ENCODE data around the gene CUTA. TPM values are rescaled to one million over a fixed set of nuclear protein-coding genes. Genes with fewer than 3 reads are reported as not detected.

Gene CUTA
- total and polyA plus RNA-seq, 2 donors = 62.5 to 192 TPM

DNA sequence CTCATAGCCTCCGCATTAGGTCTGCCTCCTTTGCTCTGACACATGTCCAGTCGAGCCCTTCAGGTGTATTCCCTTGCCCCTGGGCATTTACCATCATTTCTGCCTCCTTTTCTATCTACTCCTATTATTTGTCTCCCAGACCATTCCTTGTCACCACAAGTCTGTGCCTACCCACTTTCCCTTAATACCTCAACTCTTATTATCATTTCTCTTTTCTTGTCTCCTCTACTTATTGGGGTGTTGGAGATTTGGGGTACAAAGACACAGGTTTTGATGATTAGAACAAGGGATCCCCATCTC, 3.4 kb upstream of the CUTA start:
- H3K27ac ChIP-seq (ENCODE audit: low read depth) = no peak overlapping the region
- peaks cover 3% of the 10 kb centered on the region for H3K4me1 ChIP-seq (ENCODE audit: insufficient read depth)
- WGBS = 78% methylated on average over 2 of the region's 2 CpGs

DNA sequence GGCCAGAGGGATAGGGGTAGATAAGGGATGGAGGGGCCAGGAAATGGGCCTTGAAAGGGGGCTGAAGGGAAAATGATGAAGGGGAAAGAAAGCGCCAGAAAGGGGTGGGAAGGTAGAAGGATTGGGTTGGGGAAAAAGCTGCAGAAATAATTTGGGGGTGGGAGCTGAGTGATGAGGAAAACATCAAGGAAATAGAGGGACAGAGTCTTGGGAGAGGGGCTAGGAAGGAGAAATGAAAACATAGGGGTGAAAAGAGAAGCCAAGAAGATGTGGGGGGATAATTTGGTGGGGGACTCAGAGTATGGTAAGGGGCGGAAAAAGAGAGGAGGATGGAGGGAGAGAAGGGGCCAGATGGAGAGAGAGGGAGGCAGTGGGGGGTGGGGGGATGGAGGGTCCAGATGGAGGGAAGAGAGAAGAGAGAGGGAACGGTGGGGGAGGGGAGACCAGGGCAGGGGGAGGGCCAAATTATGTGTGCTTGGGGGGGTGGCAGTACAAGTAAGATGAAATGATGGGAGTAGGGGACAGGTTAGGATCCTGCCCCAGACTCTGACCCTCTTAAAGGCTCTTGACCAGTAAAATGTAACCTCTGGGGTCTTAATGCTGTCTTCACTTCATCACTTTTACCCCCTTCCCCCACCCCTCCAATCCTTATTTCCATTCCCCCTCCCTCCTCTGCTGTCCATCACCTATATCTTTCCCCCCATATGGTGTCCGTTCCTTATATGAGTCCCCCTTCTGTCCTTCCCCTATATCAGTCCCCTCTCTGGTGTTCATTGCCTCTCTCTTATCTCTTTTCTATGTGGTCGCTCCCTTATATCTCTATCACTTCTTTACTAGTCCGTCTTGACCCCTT, 2.8 kb upstream of the CUTA start:
- WGBS = 45% methylated on average over 6 of the region's 6 CpGs
- Histone ChIP-seq H3K27ac (ENCODE audit: low read depth) (peak overlapping the region; percentile 11), H3K4me1 (ENCODE audit: insufficient read depth) (peaks cover 3% of the 10 kb centered on the region), H3K4me3 (ENCODE audit: low read depth, low read length) (peak overlapping the region; percentile 36), H3K36me3 (ENCODE audit: insufficient read depth) (no peaks in the 10 kb centered on the region)
- DNase-seq (ENCODE audit: extremely low spot score) = no peak

More for the DNA sequence above, 3.4 kb upstream of the CUTA start:
- no peak overlapping the region for H3K4me3 ChIP-seq (ENCODE audit: low read depth, low read length)
- H3K36me3 ChIP-seq (ENCODE audit: insufficient read depth) = no peaks in the 10 kb centered on the region
- no peak for DNase-seq (ENCODE audit: extremely low spot score)

DNA sequence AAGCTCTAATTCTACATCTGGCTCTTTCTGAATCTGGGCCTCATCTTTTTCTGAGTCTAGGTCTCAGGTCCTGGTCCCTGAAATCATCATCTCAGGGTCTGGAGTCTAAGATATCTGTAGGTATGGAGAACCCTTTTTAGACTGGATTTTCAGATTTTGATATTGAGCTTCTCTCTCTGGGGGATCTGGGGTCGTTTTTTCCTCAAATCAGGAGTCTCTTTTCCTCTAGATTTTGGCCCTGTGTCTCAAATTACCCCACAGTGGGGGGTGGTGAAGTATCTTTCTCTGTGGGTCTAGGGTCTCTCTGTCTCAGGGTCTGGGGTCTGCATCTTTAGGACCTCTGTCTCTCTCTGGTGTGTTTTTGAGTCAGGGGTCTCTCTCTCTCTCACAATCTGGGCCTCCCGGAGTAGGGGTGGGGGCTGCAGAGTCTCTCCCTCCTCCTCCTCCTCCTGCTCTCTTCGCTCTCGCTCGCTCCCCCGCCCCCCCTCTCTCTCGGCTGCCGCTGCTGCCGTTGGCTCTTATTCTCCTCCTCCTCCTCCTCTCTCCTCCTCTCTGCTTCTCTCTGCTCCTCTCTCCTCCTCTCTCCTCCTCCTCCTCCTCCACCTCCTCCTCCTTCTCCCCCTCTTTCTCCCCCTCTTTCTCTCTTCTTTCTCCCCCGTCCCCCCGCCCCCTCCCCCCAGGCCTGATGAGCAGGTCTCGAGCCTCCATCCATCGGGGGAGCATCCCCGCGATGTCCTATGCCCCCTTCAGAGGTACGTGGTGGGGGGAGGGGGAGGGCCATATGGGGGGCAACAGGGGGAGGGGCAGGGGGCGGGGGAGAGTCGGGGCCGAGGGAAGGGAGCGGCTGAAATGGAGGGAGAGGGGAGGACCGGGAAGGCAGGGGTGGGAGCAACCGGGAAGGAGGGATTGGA, 1.9 kb upstream of the CUTA start, which contains the start of gene SYNGAP1:
Gene SYNGAP1, plus strand, starts transcription at position 486 of the 911 bp plus-strand sequence. Its CDS starts 200 bp downstream, at position 686.
- Histone ChIP-seq H3K4me1 (ENCODE audit: insufficient read depth) (peaks cover 1% of the 10 kb centered on the region), H3K27ac (ENCODE audit: low read depth) (peak within 1 kb of the TSS; percentile 12)
- WGBS = 3% methylated on average over 21 of the region's 22 CpGs

DNA sequence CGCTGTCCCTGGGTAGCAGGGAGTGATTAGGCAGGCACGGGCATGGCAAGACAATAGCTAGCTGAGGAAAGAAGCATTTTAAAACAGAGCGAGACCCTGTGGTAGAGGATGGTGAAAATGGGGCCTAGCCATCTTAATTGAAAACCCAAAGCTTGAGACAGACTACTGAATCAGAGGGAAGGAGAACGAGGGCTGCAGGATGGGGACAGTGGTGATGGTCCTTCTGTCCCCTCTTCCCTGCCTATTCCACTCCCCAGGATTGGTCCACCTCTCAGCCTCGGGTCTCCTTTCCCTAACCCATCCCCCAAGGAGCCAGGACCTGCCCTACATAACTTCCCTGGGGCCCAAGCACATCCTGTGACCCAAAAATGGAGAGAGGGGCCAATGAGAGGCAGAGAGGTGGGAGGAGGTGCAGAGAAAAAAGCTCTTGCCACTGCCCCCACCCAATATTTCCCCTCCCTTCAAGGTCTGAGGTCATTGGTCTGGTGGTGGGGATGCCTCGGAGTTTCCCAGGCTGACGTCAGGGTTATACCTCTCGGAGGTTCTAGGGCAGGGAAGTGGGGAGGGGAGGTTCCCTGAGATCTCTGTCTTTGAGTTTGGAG, 884 bp upstream of the CUTA start:
- DNase-seq (ENCODE audit: extremely low spot score) = no peak
- peak overlapping the region; percentile 23 for H3K4me3 ChIP-seq (ENCODE audit: low read depth, low read length)
- peak overlapping the region; percentile 81 for H3K27ac ChIP-seq (ENCODE audit: low read depth)
- no peaks in the 10 kb centered on the region for H3K36me3 ChIP-seq (ENCODE audit: insufficient read depth)
- no peaks in the 10 kb centered on the region for H3K4me1 ChIP-seq (ENCODE audit: insufficient read depth)
- WGBS = 36% methylated on average over 8 of the region's 8 CpGs

More for the DNA sequence above, 1.9 kb upstream of the CUTA start, which contains the start of gene SYNGAP1:
- no peak for DNase-seq (ENCODE audit: extremely low spot score)
- peak within 1 kb of the TSS; percentile 36 for H3K4me3 ChIP-seq (ENCODE audit: low read depth, low read length)
- no peaks in the 10 kb centered on the region for H3K36me3 ChIP-seq (ENCODE audit: insufficient read depth)

DNA sequence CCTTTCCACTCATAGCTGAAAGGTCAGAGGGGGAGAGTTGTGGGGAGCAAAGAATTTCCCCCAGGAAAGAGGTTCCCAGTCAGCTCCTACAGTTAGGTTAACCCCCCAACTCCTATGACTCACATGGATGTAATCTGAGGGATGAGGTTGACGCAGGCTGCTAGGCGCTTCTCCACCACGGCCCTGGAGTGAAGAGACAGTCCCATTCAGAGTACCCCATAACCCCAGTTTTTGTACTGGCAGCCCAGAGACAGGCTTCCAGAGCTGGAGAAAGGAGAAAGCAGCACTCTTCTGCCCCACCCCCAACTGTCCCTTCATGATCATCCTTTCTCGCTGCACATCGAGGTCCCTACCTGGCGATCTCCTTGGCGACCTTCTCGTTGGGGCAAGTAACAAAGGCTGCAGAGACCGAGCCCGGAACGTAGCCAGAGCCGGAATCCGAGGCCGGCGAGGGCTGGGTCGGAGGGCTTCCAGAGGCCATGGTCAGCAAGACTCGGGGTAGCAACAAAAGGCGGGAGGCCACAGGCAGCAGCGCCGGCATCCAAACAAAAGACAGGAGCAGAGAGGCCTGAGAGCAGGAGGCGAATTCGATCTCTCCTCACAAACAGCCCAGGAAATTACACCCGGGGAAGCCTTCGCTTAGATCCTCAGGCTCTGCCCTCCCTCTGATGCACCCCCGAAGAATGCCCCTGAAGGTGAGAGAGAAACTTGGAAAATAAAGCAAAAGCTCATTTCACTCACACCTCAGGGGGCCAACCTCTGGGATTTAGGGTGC, 592 bp downstream of the CUTA start:
- 1% methylated on average over 25 of the region's 25 CpGs for WGBS
- H3K4me1 ChIP-seq (ENCODE audit: insufficient read depth) = no peaks in the 10 kb centered on the region
- no peaks in the 10 kb centered on the region for H3K36me3 ChIP-seq (ENCODE audit: insufficient read depth)
- H3K4me3 ChIP-seq (ENCODE audit: low read depth, low read length) = peak overlapping the region; percentile 51
- no peak for DNase-seq (ENCODE audit: extremely low spot score)
- H3K27ac ChIP-seq (ENCODE audit: low read depth) = peak overlapping the region; percentile 69

DNA sequence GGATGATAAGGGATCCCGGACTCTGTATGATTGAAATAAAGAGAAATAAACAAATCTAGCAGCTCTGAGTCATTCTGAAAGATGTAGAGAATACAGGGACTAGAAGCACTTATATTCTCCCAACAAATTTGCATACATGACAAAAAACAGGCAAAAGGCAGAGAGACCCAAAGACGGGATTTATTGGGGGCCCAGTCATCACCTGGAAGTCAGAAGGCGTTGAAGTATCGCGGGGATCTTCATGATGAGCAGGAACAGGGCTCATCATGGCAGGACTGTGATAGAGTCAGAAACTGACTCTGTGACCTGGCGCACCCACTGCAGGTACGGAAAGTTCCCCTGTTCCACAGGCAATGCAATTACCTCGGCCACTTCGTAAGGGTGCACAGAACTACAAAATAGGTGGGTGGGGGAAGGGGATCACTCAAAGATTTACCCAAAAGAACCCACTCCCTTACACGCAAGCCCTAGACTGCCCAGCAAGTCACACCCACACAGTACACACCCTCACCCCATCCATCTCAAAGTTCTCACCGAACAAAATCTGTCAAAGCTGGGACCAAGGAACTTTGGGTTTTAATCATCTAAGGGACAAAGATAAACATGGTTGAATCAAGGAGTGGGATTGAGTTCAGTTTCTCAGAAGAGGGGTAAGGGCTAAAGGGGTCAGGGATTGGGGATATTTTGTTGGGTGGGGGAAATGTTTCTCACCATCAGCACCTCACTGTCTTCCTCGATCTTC, 1.4 kb downstream of the CUTA start:
- no peaks in the 10 kb centered on the region for H3K36me3 ChIP-seq (ENCODE audit: insufficient read depth)
- no peaks in the 10 kb centered on the region for H3K4me1 ChIP-seq (ENCODE audit: insufficient read depth)
- H3K27ac ChIP-seq (ENCODE audit: low read depth) = no peak overlapping the region
- no peak for DNase-seq (ENCODE audit: extremely low spot score)
- H3K4me3 ChIP-seq (ENCODE audit: low read depth, low read length) = peak overlapping the region; percentile 51
- WGBS = 51% methylated on average over 12 of the region's 12 CpGs

DNA sequence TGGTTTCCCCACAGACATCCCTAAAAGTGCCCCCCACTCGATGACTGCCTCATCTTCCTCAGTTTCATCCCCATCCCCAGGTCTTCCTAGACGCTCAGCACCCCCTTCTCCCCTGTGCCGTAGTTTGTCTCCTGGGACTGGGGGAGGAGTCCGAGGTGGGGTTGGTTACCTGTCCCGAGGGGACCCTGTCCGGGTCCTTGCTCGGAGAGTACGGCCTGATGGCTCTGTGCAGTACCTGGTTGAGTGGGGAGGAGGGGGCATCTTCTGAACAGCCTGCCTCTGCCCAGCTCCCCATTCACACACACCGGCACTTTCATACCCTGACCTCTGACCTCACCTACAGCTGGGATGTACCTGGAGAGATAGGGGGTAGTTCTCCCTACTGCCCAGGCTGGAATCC, 2.1 kb downstream of the CUTA start:
- no peaks in the 10 kb centered on the region for H3K36me3 ChIP-seq (ENCODE audit: insufficient read depth)
- no peak overlapping the region for H3K4me3 ChIP-seq (ENCODE audit: low read depth, low read length)
- WGBS = 66% methylated on average over 9 of the region's 9 CpGs
- DNase-seq (ENCODE audit: extremely low spot score) = no peak
- no peaks in the 10 kb centered on the region for H3K4me1 ChIP-seq (ENCODE audit: insufficient read depth)
- H3K27ac ChIP-seq (ENCODE audit: low read depth) = no peak overlapping the region

DNA sequence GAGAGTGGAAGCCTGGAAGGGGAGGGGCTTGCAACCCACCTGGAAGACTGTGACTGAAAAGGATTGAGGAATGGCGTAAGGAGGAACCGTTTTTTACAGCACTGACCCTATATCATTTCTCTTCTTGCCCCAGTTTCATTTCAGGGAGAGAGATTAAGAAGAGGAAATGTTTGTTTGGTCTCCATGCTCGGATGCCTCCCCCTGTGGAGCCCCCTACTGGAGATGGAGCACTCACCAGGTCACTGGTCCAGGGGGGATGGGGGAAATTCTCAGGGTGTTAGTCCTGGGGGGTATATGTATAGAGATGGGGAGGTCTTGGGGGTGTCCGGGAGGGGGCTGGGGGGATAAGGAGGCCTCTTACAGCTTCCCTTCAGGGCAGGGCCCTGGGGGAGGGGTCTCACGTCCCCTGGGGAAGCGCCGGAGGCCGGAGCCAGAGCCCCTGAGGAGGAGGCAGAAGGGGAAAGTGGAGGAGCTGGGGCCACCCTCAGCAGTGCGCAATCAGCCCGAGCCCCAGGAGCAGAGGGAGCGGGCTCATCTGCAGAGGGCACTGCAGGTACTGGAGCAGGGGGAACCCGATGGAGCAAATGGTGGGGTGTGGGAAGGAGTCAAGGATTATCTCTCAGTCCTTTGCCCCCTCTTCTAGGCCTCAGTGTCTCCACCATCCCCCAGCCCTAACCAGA, 3.2 kb downstream of the CUTA start:
- Histone ChIP-seq H3K4me1 (ENCODE audit: insufficient read depth) (no peaks in the 10 kb centered on the region), H3K27ac (ENCODE audit: low read depth) (no peak overlapping the region), H3K4me3 (ENCODE audit: low read depth, low read length) (no peak overlapping the region), H3K36me3 (ENCODE audit: insufficient read depth) (no peaks in the 10 kb centered on the region)
- 68% methylated on average over 12 of the region's 12 CpGs for WGBS
- DNase-seq (ENCODE audit: extremely low spot score) = no peak

DNA sequence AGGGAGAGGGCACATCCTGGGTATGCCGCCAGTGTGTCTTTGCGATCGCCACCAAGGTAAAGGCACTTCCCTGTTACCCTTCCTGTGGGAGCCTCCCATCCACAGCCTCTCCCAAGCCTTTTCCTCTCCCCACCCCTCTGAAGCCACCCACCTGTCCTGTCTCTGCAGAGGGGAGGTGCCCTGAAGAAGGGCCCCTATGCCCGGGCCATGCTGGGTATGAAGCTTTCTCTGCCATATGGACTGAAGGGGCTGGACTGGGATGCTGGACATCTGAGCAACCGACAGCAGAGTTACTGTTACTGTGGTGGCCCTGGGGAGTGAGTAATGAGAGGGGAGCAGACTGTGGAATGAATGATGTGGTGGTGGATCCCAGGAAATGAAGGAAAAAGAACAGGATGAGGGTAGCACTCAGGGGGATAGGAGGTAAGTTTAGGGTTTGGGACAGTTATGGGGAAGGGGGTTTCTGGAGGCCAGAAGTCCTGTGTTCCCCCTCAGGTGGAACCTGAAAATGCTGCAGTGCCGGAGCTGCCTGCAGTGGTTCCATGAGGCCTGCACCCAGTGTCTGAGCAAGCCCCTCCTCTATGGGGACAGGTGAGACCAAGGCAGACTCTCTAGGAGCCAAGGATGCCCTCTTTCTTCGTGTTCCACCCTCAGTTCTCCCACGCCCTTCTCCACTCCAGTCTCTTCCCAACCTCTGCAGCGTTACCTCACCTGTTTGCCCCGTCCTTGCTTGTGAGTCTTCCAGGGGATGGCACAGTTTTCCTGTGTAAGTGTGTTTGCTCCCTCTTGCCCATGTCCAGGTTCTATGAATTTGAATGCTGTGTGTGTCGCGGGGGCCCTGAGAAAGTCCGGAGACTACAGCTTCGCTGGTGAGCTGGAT, 4.4 kb downstream of the CUTA start:
- Histone ChIP-seq H3K27ac (ENCODE audit: low read depth) (no peak overlapping the region), H3K4me3 (ENCODE audit: low read depth, low read length) (no peak overlapping the region), H3K36me3 (ENCODE audit: insufficient read depth) (no peaks in the 10 kb centered on the region), H3K4me1 (ENCODE audit: insufficient read depth) (no peaks in the 10 kb centered on the region)
- DNase-seq (ENCODE audit: extremely low spot score) = no peak
- WGBS = 88% methylated on average over 14 of the region's 14 CpGs

DNA sequence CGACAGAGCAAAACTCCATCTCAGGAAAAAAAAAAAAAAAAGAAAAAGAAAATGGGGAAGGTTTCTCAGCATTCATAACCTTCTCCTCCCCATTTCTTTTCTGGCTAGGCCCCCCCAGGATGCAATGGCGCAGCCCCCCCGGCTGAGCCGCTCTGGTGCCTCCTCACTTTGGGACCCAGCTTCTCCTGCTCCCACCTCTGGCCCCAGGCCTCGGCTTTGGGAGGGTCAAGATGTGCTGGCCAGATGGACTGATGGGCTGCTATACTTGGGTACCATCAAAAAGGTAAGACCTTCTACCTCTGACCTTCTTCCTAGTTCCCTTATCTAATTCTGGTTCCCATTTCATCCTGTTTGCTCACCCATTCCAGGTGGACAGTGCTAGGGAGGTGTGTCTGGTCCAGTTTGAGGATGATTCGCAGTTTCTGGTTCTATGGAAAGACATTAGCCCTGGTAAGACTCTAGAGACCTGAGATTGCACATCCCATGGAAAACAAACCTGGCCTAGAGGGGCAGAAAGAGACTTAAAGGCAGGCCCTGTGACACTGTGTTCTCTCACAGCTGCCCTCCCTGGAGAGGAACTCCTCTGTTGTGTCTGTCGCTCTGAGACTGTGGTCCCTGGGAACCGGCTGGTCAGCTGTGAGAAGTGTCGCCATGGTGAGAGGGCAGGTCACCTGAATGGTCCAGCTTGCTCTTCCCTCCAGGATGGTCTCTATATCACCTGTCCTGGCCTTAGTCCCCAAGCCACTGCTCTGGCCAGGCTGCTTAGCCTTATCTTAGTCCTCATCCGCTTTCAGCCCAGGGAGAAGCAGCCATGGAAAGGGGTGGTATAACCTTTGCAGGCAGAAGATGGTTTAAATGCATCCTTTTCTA, 5.5 kb downstream of the CUTA start:
- Histone ChIP-seq H3K4me1 (ENCODE audit: insufficient read depth) (no peaks in the 10 kb centered on the region), H3K36me3 (ENCODE audit: insufficient read depth) (no peaks in the 10 kb centered on the region), H3K4me3 (ENCODE audit: low read depth, low read length) (no peak overlapping the region), H3K27ac (ENCODE audit: low read depth) (peak overlapping the region; percentile 57)
- no peak for DNase-seq (ENCODE audit: extremely low spot score)
- 89% methylated on average over 10 of the region's 10 CpGs for WGBS

DNA sequence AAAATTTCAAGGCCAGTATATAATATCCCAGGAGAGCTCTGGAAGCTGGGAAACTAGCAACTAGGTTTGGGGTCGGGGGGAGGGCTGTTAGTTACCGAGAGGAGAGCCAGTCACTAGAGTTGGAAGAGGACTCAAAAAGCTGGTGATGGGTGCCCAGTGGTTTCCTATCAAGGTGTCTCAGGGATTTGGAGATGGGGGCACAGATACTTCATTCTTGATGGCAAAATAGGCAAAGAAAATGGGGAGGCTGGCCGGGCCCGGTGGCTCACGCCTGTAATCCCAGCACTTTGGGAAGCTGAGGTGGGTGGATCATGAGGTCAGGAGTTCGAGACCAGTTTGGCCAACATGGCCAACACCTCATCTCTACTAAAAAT, 6.3 kb downstream of the CUTA start:
- Histone ChIP-seq H3K36me3 (ENCODE audit: insufficient read depth) (no peaks in the 10 kb centered on the region), H3K4me3 (ENCODE audit: low read depth, low read length) (peak overlapping the region; percentile 92), H3K4me1 (ENCODE audit: insufficient read depth) (no peaks in the 10 kb centered on the region), H3K27ac (ENCODE audit: low read depth) (peak overlapping the region; percentile 93)
- 48% methylated on average over 6 of the region's 6 CpGs for WGBS
- DNase-seq (ENCODE audit: extremely low spot score) = no peak
